ENCODE results near the gene OPTN.

DNA sequence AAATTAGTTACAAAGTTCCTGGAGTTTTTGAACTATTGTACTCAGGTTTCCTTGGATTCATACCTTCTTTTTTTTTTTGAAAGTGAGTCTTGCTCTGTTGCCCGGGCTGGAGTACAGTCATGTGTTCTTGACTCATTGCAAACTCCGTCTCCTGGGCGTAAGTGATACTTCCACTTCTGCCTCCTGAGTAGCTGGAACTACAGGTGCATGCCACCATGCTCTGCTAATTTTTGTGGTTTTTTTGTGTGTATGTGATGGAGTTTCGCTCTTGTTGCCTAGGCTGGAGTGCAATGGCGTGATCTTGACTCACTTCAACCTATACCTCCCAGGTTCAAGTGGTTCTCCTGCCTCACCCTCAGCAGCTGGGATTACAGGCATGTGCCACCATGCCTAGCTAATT lies 83.7 kb downstream of the OPTN start:
- no peak for TF ChIP-seq GATA3 (IDR thresholded peaks at IDR 0.05; ENCODE audit: low read depth, low read length)
- no peak for TF ChIP-seq GATA2 (IDR thresholded peaks at IDR 0.05; ENCODE audit: low read depth, low read length)

Measured in SH-SY5Y (cell line).